HG03378 (cell line): Measurements from ENCODE around the gene TET2.
A peak's percentile ranks its signal among the peaks of the same experiment; 100 is the strongest.

Experiments used
- ATAC-seq: cut with Tn5 transposase; IDR thresholded peaks from one replicate; pipeline ENCODE4 v1.9.1; 2021; ENCODE audit warnings: mild to moderate bottlenecking, moderate library complexity; ENCODE audit not compliant: unreplicated experiment

The TET2 gene

GRCh38 chr4:105181259-105181658 is 34.6 kb downstream of the TET2 start:
- no peak for ATAC-seq

- ATAC-seq = no peak
Measured at GRCh38 chr4:105182211-105182610, 35.5 kb downstream of the TET2 start.

- no peak for ATAC-seq
Measured at GRCh38 chr4:105184316-105184980, 37.8 kb downstream of the TET2 start.

- ATAC-seq = no peak
Measured at GRCh38 chr4:105186701-105187161, 40.1 kb downstream of the TET2 start.

- no peak for ATAC-seq
Measured at GRCh38 chr4:105189855-105190650, 43.4 kb downstream of the TET2 start.

- peak; percentile 72 for ATAC-seq
Measured at GRCh38 chr4:105191621-105192210, 45.0 kb downstream of the TET2 start.

GRCh38 chr4:105192474-105192873 is 45.8 kb downstream of the TET2 start:
- ATAC-seq = no peak

- no peak for ATAC-seq
Measured at GRCh38 chr4:105192910-105193309, 46.2 kb downstream of the TET2 start.

- ATAC-seq = no peak
Measured at GRCh38 chr4:105193536-105193935, 46.9 kb downstream of the TET2 start.

- ATAC-seq = peak; percentile 86
Measured at GRCh38 chr4:105194328-105195231, 47.9 kb downstream of the TET2 start.

GRCh38 chr4:105196523-105197145 is 50.0 kb downstream of the TET2 start:
- no peak for ATAC-seq

- no peak for ATAC-seq
Measured at GRCh38 chr4:105197777-105198176, 51.1 kb downstream of the TET2 start.

- no peak for ATAC-seq
Measured at GRCh38 chr4:105198541-105198940, 51.9 kb downstream of the TET2 start.

- ATAC-seq = no peak
Measured at GRCh38 chr4:105206214-105206613, 59.5 kb downstream of the TET2 start.

- ATAC-seq = no peak
Measured at GRCh38 chr4:105207386-105207785, 60.7 kb downstream of the TET2 start.

- no peak for ATAC-seq
Measured at GRCh38 chr4:105208561-105208960, 61.9 kb downstream of the TET2 start.

GRCh38 chr4:105210916-105211315 is 64.2 kb downstream of the TET2 start:
- no peak for ATAC-seq

- peak; percentile 92 for ATAC-seq
Measured at GRCh38 chr4:105215609-105216313, 69.1 kb downstream of the TET2 start.

GRCh38 chr4:105225500-105225899 is 78.8 kb downstream of the TET2 start:
- ATAC-seq = no peak

GRCh38 chr4:105227054-105227453 is 80.4 kb downstream of the TET2 start:
- ATAC-seq = no peak
